GM19397 (cell line): ENCODE measurements around the gene FHL1.
"Not testable (repeated sequence)": the region's sequence is repeated elsewhere in the genome, so short reads cannot be mapped to it uniquely, and the experiment has no call there.

Source experiments
- ATAC-seq: cut with Tn5 transposase; IDR thresholded peaks from one replicate; pipeline ENCODE4 v1.9.1; 2021; ENCODE audit warnings: mild to moderate bottlenecking, moderate library complexity; ENCODE audit not compliant: unreplicated experiment

The FHL1 gene

GRCh38 chrX:136206916-136207315 lies 59.6 kb downstream of the FHL1 start:
- ATAC-seq, result no peak

- no peak for ATAC-seq
Measured at GRCh38 chrX:136207546-136207945, 60.2 kb downstream of the FHL1 start.

GRCh38 chrX:136209016-136209738 lies 61.8 kb downstream of the FHL1 start:
- ATAC-seq, result no peak

- no peak for ATAC-seq
Measured at GRCh38 chrX:136209751-136210150, 62.4 kb downstream of the FHL1 start.

GRCh38 chrX:136210243-136210642 lies 62.9 kb downstream of the FHL1 start:
- ATAC-seq, result peak; percentile 75

- no peak for ATAC-seq
Measured at GRCh38 chrX:136210806-136211205, 63.5 kb downstream of the FHL1 start.

GRCh38 chrX:136211766-136212556 lies 64.6 kb downstream of the FHL1 start:
- ATAC-seq, result no peak

- no peak for ATAC-seq
Measured at GRCh38 chrX:136212557-136213111, 65.3 kb downstream of the FHL1 start.

GRCh38 chrX:136214551-136214950 lies 67.2 kb downstream of the FHL1 start:
- ATAC-seq, result no peak

- ATAC-seq, result no peak
Measured at GRCh38 chrX:136215559-136215958, 68.2 kb downstream of the FHL1 start.

GRCh38 chrX:136219893-136220292 lies 72.6 kb downstream of the FHL1 start:
- no peak for ATAC-seq

- ATAC-seq, result no peak
Measured at GRCh38 chrX:136220540-136220939, 73.2 kb downstream of the FHL1 start.

GRCh38 chrX:136220951-136221350 lies 73.6 kb downstream of the FHL1 start:
- ATAC-seq, result no peak

GRCh38 chrX:136221851-136222513 lies 74.6 kb downstream of the FHL1 start:
- ATAC-seq, result no peak

GRCh38 chrX:136227074-136227473 lies 79.7 kb downstream of the FHL1 start:
- no peak for ATAC-seq

- ATAC-seq, result no peak
Measured at GRCh38 chrX:136227948-136228838, 80.9 kb downstream of the FHL1 start.

- ATAC-seq, result no peak
Measured at GRCh38 chrX:136228839-136229207, 81.5 kb downstream of the FHL1 start.

- no peak for ATAC-seq
Measured at GRCh38 chrX:136237074-136237473, 89.7 kb downstream of the FHL1 start.

GRCh38 chrX:136237849-136238248 lies 90.5 kb downstream of the FHL1 start:
- ATAC-seq, result not testable (repeated sequence)

- no peak for ATAC-seq
Measured at GRCh38 chrX:136246201-136246600, 98.9 kb downstream of the FHL1 start.
